Measurements from ENCODE around the gene SLC4A2. TPM values are rescaled to one million over a fixed set of nuclear protein-coding genes. Genes with fewer than 3 reads are reported as not detected.
"Not testable (repeated sequence)": the region's sequence is repeated elsewhere in the genome, so short reads cannot be mapped to it uniquely, and the experiment has no call there.

SLC4A2 gene
- polyA plus RNA-seq, 3 donors: 21.6 to 132 (median 23.8) TPM

DNA sequence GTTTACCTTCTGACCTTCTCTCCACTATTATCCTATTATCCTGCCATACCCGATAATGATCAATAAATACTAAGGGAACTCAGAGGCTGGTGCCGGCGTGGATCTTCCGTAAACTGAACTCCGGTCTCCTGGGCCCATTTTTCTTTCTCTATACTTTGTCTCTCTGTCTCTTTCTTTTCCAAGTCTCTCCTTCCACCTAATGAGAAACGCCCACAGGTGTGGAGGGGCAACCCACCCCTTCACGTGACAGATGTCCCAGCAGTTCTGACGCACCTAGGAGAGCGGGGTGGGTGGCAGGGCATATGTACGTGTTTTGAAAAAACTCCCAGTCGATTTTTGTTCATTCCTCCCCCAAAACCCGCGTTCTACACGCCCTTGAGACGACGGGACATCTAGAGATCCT lies 31.7 kb upstream of the SLC4A2 start:
- H3K27me3 Mint-ChIP-seq (ENCODE audit: low read depth in 3 of 3): peaks cover 6 to 28% (median 8%) of the 10 kb centered on the region in 3 donors
- Histone ChIP-seq H3K4me3 (replicated peaks in 1 of 3; ENCODE audit: low read depth in 2 of 3, low read length in 3 of 3) (peak overlapping the region; percentile 53 to 98 (median 96)), H3K9ac (ENCODE audit: insufficient read depth, low read length, poor library complexity, severe bottlenecking) (peak overlapping the region; percentile 45), H2AFZ (ENCODE audit: insufficient read depth, low read depth, low read length, poor library complexity, severe bottlenecking) (peak overlapping the region; percentile 89), H3K4me2 (replicated peaks; ENCODE audit: extremely low read depth, low read length, poor library complexity, severe bottlenecking) (peak overlapping the region; percentile 74), H3K27ac (ENCODE audit: low read depth in 1 of 2, low read length in 2 of 2) (peak overlapping the region; percentile 71 to 81), H3K4me1 (ENCODE audit: control insufficient read depth in 1 of 2, insufficient read depth in 2 of 2, low read length in 2 of 2) (peaks cover 14 to 18% of the 10 kb centered on the region in 2 donors)
- H3K27me3 ChIP-seq (ENCODE audit: control insufficient read depth in 2 of 2, insufficient read depth in 2 of 2, low read length in 2 of 2); H3K9me3 Mint-ChIP-seq; H3K36me3 ChIP-seq (replicated peaks in 1 of 2; ENCODE audit: control insufficient read depth in 1 of 2, insufficient read depth in 2 of 2, low read length in 2 of 2); DNase-seq; H3K9me3 ChIP-seq (replicated peaks in 1 of 2; ENCODE audit: control insufficient read depth in 1 of 2, insufficient read depth in 1 of 2, low read length in 2 of 2); H3K79me2 ChIP-seq (ENCODE audit: insufficient read depth, low read length); H4K20me1 ChIP-seq (ENCODE audit: insufficient read depth, low read length): not testable (repeated sequence)
- H3K4me3 Mint-ChIP-seq: peak overlapping the region; percentile 91 to 94
- peak overlapping the region; percentile 91 to 97 (median 95) for H3K27ac Mint-ChIP-seq
- H3K4me1 Mint-ChIP-seq: peaks cover 22% of the 10 kb centered on the region
- intact Hi-C loops (cut with micrococcal nuclease): loop anchor here in 1 of 2 donors (2.0 to 5.0 kb wide), 2 partner anchors 61 to 85 kb away; no protein-coding TSS in a partner anchor
- H3K36me3 Mint-ChIP-seq: peaks cover 6 to 11% of the 10 kb centered on the region in 2 donors
- 40% methylated on average over 4 of the region's 16 CpGs for WGBS (ENCODE audit: insufficient coverage)

DNA sequence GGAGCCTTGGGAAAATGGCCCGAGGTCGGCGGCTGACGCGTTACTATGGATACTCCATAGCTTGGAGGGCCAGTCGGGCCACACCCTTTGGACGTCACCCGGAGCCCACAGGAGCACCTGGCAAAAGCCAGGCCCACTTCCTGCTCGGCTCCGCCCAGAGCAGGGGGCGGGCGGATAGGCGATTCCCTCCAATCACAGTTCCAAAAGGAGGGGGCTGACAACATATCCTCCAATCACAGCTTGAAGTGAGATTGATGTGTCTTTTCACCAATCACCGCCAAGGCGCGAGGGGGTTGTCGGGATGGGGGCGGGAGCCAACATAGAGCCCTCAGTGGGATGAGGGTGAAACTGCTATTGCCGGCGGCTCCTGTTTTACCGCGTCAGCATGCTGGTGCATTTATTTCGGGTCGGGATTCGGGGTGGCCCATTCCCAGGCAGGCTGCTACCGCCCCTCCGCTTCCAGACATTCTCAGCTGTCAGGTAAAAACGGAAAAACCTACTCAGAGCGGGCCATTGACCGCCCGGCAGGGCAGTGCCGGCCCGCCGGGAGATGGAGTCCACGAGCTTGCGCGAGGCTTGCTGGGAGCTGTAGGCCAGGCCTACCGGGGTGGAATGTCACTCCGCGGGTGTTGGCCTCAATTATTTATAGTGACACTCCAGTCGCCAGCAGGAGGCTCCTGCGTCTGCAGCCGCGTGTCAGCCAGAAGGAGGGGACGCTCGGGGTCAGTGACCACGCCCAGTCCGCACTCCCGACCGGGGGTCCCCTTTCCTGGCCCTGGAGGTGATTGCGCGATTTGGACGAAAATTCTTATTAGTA lies 31.1 kb upstream of the SLC4A2 start, which contains the start of gene ABCB8:
Gene ABCB8 (plus strand): TSS at position 320 of the 817 bp plus-strand sequence. CDS start 66 bp downstream, at position 386.
- Histone ChIP-seq H3K27me3 (ENCODE audit: control insufficient read depth in 2 of 2, insufficient read depth in 2 of 2, low read length in 2 of 2) (peaks cover 0 to 4% of the 10 kb centered on the region in 2 donors), H3K4me2 (replicated peaks; ENCODE audit: extremely low read depth, low read length, poor library complexity, severe bottlenecking) (peak within 1 kb of the TSS; percentile 74), H4K20me1 (ENCODE audit: insufficient read depth, low read length) (no peaks in the 10 kb centered on the region), H3K79me2 (ENCODE audit: insufficient read depth, low read length) (peaks cover 4% of the 10 kb centered on the region), H3K9me3 (replicated peaks in 1 of 2; ENCODE audit: control insufficient read depth in 1 of 2, insufficient read depth in 1 of 2, low read length in 2 of 2) (no peaks in the 10 kb centered on the region), H2AFZ (ENCODE audit: insufficient read depth, low read depth, low read length, poor library complexity, severe bottlenecking) (peak within 1 kb of the TSS; percentile 89), H3K4me3 (replicated peaks in 1 of 3; ENCODE audit: low read depth in 2 of 3, low read length in 3 of 3) (peak within 1 kb of the TSS; percentile 53 to 98 (median 96)), H3K27ac (ENCODE audit: low read depth in 1 of 2, low read length in 2 of 2) (peak within 1 kb of the TSS; percentile 71 to 81), H3K36me3 (replicated peaks in 1 of 2; ENCODE audit: control insufficient read depth in 1 of 2, insufficient read depth in 2 of 2, low read length in 2 of 2) (no peaks in the 10 kb centered on the region), H3K4me1 (ENCODE audit: control insufficient read depth in 1 of 2, insufficient read depth in 2 of 2, low read length in 2 of 2) (peaks cover 14 to 18% of the 10 kb centered on the region in 2 donors), H3K9ac (ENCODE audit: insufficient read depth, low read length, poor library complexity, severe bottlenecking) (peak within 1 kb of the TSS; percentile 71)
- peak within 1 kb of the TSS; percentile 91 to 97 (median 95) for H3K27ac Mint-ChIP-seq
- peak within 1 kb of the TSS; percentile 91 to 94 for H3K4me3 Mint-ChIP-seq
- WGBS (ENCODE audit: insufficient coverage): under 1% methylated on average over 46 of the region's 53 CpGs
- H3K27me3 Mint-ChIP-seq (ENCODE audit: low read depth in 3 of 3): peaks cover 3 to 22% (median 6%) of the 10 kb centered on the region in 3 donors
- peaks cover 6 to 15% of the 10 kb centered on the region in 2 donors for H3K36me3 Mint-ChIP-seq
- TF ChIP-seq, protein P1, sequence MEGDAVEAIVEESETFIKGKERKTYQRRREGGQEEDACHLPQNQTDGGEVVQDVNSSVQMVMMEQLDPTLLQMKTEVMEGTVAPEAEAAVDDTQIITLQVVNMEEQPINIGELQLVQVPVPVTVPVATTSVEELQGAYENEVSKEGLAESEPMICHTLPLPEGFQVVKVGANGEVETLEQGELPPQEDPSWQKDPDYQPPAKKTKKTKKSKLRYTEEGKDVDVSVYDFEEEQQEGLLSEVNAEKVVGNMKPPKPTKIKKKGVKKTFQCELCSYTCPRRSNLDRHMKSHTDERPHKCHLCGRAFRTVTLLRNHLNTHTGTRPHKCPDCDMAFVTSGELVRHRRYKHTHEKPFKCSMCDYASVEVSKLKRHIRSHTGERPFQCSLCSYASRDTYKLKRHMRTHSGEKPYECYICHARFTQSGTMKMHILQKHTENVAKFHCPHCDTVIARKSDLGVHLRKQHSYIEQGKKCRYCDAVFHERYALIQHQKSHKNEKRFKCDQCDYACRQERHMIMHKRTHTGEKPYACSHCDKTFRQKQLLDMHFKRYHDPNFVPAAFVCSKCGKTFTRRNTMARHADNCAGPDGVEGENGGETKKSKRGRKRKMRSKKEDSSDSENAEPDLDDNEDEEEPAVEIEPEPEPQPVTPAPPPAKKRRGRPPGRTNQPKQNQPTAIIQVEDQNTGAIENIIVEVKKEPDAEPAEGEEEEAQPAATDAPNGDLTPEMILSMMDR (IDR thresholded peaks at IDR 0.05): peak; percentile 64
- DNase-seq: peak; percentile 97 to 98 (median 98)
- peaks cover 25% of the 10 kb centered on the region for H3K4me1 Mint-ChIP-seq
- H3K9me3 Mint-ChIP-seq: peaks cover 0 to 2% (median 0%) of the 10 kb centered on the region in 7 donors
- intact Hi-C loops (cut with micrococcal nuclease): loop anchor here in 1 of 2 donors (2.0 to 5.0 kb wide), 2 partner anchors 60 to 84 kb away; no protein-coding TSS in a partner anchor

All from CD14-positive monocyte (primary cell).